Endodermal cell (in vitro differentiated cells): ENCODE results near the gene TBC1D1. TPM values are rescaled to one million over a fixed set of nuclear protein-coding genes. Genes with fewer than 3 reads are reported as not detected.

Source experiments
- DNase-seq: peaks from one replicate; pipeline ENCODE4 v3.0.0-alpha.2; 2017
- H3K27ac ChIP-seq: 2 replicates; pipeline ENCODE4 v1.5.1; 2013; ENCODE audit warnings: mild to moderate bottlenecking, low read depth, low read length, moderate library complexity
- H3K27me3 ChIP-seq: 2 replicates; pipeline ENCODE4 v1.6.1; 2013; ENCODE audit warnings: mild to moderate bottlenecking, low read length, moderate library complexity; ENCODE audit not compliant: insufficient read depth, control insufficient read depth, poor library complexity, severe bottlenecking
- H3K36me3 ChIP-seq: 2 replicates; pipeline ENCODE4 v1.7.0; 2013; ENCODE audit warnings: mild to moderate bottlenecking, low read length, moderate library complexity; ENCODE audit not compliant: control insufficient read depth, insufficient read depth
- H3K4me1 ChIP-seq: one replicate; pipeline ENCODE4 v1.7.0; 2013; ENCODE audit warnings: low read length; ENCODE audit not compliant: control insufficient read depth, insufficient read depth
- H3K4me3 ChIP-seq: 2 replicates; pipeline ENCODE4 v1.5.1; 2013; ENCODE audit warnings: mild to moderate bottlenecking, low read length, moderate library complexity
- H3K9ac ChIP-seq: 2 replicates; pipeline ENCODE4 v1.6.1; 2013; ENCODE audit warnings: mild to moderate bottlenecking, low read length, moderate library complexity; ENCODE audit not compliant: poor library complexity, severe bottlenecking; ENCODE audit errors: extremely low read depth
- H3K9me3 ChIP-seq: 2 replicates; pipeline ENCODE4 v1.6.1; 2013; ENCODE audit warnings: mild to moderate bottlenecking, low read length, moderate library complexity; ENCODE audit not compliant: control insufficient read depth
- H3K27ac Mint-ChIP-seq: 2 replicates; pipeline ENCODE4 v1.8.0; 2020; ENCODE audit warnings: mixed read lengths
- H3K27me3 Mint-ChIP-seq: 2 replicates; pipeline ENCODE4 v1.8.0; 2021; ENCODE audit warnings: mild to moderate bottlenecking, mixed read lengths; ENCODE audit not compliant: insufficient read depth
- H3K36me3 Mint-ChIP-seq: 2 replicates; pipeline ENCODE4 v1.8.0; 2020; ENCODE audit warnings: low read depth, mixed read lengths
- H3K4me1 Mint-ChIP-seq: 2 replicates; pipeline ENCODE4 v1.8.0; 2020; ENCODE audit warnings: mixed read lengths
- H3K4me3 Mint-ChIP-seq: 2 replicates; pipeline ENCODE4 v1.8.0; 2020; ENCODE audit warnings: mild to moderate bottlenecking, moderate library complexity, mixed read lengths
- H3K9me3 Mint-ChIP-seq: 2 replicates; pipeline ENCODE4 v1.8.0; 2020; ENCODE audit warnings: mild to moderate bottlenecking, mixed read lengths
- WGBS, 2 experiments: methylation state at CpG; one replicate each; pipeline versions ENCODE4 v1.1.5 to v1.1.7; 2013; ENCODE audit warnings: missing lambda C conversion rate in 2 of 2, mixed read lengths in 1 of 2; ENCODE audit not compliant: insufficient coverage in 1 of 2, insufficient read length in 1 of 2; 5-methylcytosine and 5-hydroxymethylcytosine counted together
- total RNA-seq, 2 donors: library from RNA; stranded (reverse); fragmentation: NEBNext Ultra II Directional in 1 of 2; extraction: Animal tissue kit (Norgen Biotek cat#: 25700) in 1 of 2; gene quantifications; 2 replicates in 1 of 2; 3 replicates in 1 of 2; pipeline ENCODE4 v1.2.1, GENCODE V29; 2021
- TF ChIP-seq, protein P1 (sequence below): fragments of 200-600 bp; sonication (generic); conservative IDR thresholded peaks from 2 replicates; pipeline ENCODE4 v1.5.0; 2021; ENCODE audit warnings: antibody characterized with exemption, mild to moderate bottlenecking

Gene TBC1D1
- total RNA-seq, 2 donors from 2014 or later: 110 to 122 TPM

DNA sequence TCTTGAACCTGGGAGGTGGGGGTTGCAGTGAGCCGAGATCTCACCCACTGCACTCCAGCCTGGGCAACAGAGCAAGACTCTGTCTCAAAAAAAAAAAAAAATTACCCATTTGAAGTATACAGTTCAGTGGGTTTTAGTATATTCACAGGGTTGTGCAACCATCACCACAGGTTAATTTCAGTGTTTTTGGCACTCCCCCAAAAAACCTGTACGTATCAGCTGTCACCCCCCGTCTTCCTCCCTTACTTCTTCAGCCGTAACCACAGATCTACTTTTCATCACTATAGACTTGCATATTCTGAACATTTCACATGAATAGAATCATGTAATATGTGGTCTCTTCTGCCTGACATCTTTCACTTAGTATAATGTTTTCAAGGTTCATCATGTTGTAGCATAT is 57.7 kb downstream of the TBC1D1 start:
- no peak overlapping the region for H3K4me3 Mint-ChIP-seq
- peaks cover 2% of the 10 kb centered on the region for H3K9me3 Mint-ChIP-seq
- Histone ChIP-seq H3K27me3 (no peaks in the 10 kb centered on the region), H3K9me3 (no peaks in the 10 kb centered on the region), H3K4me3 (no peak overlapping the region), H3K36me3 (no peaks in the 10 kb centered on the region), H3K4me1 (no peaks in the 10 kb centered on the region), H3K27ac (no peak overlapping the region), H3K9ac (no peak overlapping the region)
- no peaks in the 10 kb centered on the region for H3K36me3 Mint-ChIP-seq
- 87 to 100% methylated on average over 1 to 4 of the region's 4 CpGs for WGBS, 2 experiments
- TF ChIP-seq, protein P1, sequence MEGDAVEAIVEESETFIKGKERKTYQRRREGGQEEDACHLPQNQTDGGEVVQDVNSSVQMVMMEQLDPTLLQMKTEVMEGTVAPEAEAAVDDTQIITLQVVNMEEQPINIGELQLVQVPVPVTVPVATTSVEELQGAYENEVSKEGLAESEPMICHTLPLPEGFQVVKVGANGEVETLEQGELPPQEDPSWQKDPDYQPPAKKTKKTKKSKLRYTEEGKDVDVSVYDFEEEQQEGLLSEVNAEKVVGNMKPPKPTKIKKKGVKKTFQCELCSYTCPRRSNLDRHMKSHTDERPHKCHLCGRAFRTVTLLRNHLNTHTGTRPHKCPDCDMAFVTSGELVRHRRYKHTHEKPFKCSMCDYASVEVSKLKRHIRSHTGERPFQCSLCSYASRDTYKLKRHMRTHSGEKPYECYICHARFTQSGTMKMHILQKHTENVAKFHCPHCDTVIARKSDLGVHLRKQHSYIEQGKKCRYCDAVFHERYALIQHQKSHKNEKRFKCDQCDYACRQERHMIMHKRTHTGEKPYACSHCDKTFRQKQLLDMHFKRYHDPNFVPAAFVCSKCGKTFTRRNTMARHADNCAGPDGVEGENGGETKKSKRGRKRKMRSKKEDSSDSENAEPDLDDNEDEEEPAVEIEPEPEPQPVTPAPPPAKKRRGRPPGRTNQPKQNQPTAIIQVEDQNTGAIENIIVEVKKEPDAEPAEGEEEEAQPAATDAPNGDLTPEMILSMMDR: no peak
- DNase-seq: no peak
- H3K27me3 Mint-ChIP-seq: no peaks in the 10 kb centered on the region
- H3K27ac Mint-ChIP-seq: no peak overlapping the region
- no peaks in the 10 kb centered on the region for H3K4me1 Mint-ChIP-seq

DNA sequence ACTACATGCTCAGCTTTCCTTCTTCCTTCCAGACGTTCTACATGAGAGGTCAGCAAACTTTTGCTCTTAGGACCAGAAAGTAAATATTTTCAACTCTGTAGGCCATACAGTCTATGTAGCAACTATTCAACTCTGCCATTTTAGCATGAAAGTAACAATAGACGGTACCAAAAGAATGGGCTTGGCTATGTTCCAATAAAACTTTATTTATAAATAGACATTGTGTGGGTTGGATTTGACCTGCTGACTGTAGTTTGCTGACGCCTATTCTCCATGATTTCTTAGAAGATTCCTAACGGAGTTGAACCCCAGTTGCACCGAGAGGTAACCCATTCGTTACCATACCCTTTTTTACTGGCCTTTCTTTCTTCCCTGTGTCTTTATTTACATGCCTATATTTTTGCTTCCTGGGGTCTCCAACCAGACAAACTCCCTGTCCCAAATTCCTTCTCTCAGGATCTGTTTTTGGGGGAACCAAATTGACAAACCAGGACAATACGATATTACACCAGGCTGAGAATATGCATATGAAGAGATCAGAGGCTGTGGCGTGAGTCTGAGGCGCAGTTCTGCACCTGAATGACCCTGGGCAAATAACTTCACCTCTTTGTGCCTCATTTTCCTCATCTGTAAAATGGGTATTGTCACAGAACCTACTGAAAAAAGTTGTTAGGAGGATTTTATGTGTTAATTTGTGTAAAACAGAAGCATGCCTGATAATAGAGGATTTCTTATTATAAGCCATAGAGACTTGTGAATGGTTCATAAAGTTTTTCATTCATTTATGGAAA is 58.9 kb downstream of the TBC1D1 start:
- Mint-ChIP-seq H3K27me3 (no peaks in the 10 kb centered on the region), H3K36me3 (no peaks in the 10 kb centered on the region), H3K4me3 (no peak overlapping the region), H3K9me3 (peaks cover under 1% of the 10 kb centered on the region), H3K4me1 (no peaks in the 10 kb centered on the region), H3K27ac (no peak overlapping the region)
- DNase-seq: no peak
- Histone ChIP-seq H3K9ac (no peak overlapping the region), H3K4me3 (no peak overlapping the region), H3K27ac (no peak overlapping the region), H3K36me3 (no peaks in the 10 kb centered on the region), H3K4me1 (no peaks in the 10 kb centered on the region), H3K9me3 (no peaks in the 10 kb centered on the region), H3K27me3 (no peaks in the 10 kb centered on the region)
- 89 to 96% methylated on average over 7 to 9 of the region's 9 CpGs for WGBS, 2 experiments
- TF ChIP-seq, protein P1: no peak

DNA sequence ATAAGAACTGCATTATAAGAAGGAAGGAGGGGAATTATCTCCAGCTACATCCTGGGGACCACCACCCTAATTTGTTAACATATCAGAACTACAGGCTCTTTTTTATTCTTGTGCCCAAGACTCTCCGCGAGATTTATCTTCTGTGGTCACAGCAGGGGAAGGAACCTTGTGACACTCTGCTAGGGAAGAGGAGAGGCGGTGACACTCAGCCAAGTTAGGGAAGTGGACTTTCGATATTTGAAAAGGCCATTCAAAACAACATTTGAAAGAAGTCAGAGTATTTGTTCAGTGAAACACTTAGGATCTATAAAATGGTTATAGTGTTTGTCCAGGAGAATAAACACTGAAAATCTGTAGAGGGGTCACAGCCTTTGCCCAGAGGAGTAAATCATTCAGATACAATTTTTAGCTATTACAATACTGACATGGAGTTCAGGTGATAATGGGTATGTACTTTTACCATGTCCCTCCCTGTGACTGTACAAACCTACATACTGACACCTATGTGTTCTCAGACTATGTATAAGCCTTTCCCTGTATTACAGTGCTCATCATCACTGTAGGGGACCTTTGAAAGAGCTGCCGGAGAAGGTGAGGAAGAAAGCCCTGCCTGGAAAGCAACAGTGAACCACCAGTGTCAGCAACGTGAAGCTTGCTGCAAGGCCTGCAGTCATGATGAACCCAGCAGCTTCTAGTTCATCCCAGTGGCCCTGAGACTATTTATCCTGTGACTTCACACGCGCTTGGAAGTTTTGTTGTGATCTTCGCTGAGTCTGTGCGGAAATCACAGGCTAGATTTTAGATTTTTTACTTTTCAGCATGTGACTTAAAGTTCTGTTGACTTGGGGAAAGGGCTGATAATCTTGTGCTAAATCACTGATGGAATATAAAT is 60.8 kb downstream of the TBC1D1 start:
- Mint-ChIP-seq H3K4me1 (no peaks in the 10 kb centered on the region), H3K4me3 (no peak overlapping the region), H3K9me3 (no peaks in the 10 kb centered on the region), H3K27ac (no peak overlapping the region), H3K27me3 (no peaks in the 10 kb centered on the region), H3K36me3 (no peaks in the 10 kb centered on the region)
- Histone ChIP-seq H3K27ac (no peak overlapping the region), H3K27me3 (no peaks in the 10 kb centered on the region), H3K9ac (no peak overlapping the region), H3K4me1 (no peaks in the 10 kb centered on the region), H3K36me3 (no peaks in the 10 kb centered on the region), H3K4me3 (no peak overlapping the region), H3K9me3 (no peaks in the 10 kb centered on the region)
- TF ChIP-seq, protein P1: no peak
- 89 to 90% methylated on average over 9 to 10 of the region's 10 CpGs for WGBS, 2 experiments
- DNase-seq: no peak
